Measurements from ENCODE around the gene POC1A. TPM values are rescaled to one million over a fixed set of nuclear protein-coding genes. Genes with fewer than 3 reads are reported as not detected.

POC1A gene
- total RNA-seq, 1 experiment from 2014 or later, result 25.7 TPM

DNA sequence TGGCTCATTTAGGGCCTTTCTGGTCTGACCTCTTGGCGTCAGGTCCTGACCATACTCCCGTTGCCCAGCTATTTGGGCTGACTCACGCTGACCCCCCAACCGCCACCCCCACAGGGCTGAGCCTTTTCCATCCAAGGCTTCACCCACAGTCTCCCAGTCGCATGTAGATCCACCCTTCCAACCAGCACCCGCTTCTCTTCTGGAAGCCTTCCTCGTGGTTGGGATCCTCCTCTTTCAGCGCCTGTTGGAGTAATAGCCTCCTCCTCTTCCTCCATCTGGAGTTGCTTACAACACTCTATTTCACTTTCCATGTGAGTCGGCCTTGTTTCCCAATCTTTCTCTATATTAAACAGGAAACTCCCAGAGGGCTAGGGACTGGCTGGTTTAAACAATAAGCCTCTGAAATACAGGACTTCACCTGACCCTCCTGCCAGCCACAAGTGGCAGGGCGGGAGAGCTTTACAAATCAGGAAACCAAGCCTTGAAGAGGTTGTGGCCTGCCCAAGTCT is 41.7 kb upstream of the POC1A start:
- Histone ChIP-seq H3K4me1 (ENCODE audit: control insufficient read depth, insufficient read depth, low read length) (peaks cover 14% of the 10 kb centered on the region), H3K27me3 (ENCODE audit: control insufficient read depth, insufficient read depth, low read length) (no peaks in the 10 kb centered on the region), H3K36me3 (ENCODE audit: control insufficient read depth, insufficient read depth, low read length) (peaks cover 3% of the 10 kb centered on the region), H3K4me3 (ENCODE audit: low read depth in 2 of 2, low read length in 2 of 2) (no peak overlapping the region), H3K27ac (ENCODE audit: low read length) (no peak overlapping the region), H3K9me3 (ENCODE audit: control insufficient read depth, insufficient read depth, low read depth, low read length) (no peaks in the 10 kb centered on the region)
- no peak for DNase-seq (ENCODE audit: low read depth, low spot score)
- in situ Hi-C loops (cut with HindIII; ENCODE audit: low pct_unique_long_range_greater_than_20kb, low sequenced_read_pairs) (no loop called here), intact Hi-C loops (cut with micrococcal nuclease; ENCODE audit: unreplicated experiment) (no loop called here)
- BruUV-seq (replicated peaks), result no TSS peak
- ChIA-PET POLR2A (no interaction called here), CTCF (no interaction called here)
- TF ChIP-seq SIN3A (IDR thresholded peaks at IDR 0.05; ENCODE audit: borderline replicate concordance, insufficient read depth, low read depth, low read length) (no peak), POLR2AphosphoS5 (IDR thresholded peaks at IDR 0.05; ENCODE audit: low read depth, low read length) (no peak), REST (IDR thresholded peaks at IDR 0.05; ENCODE audit: insufficient read depth in 1 of 2, low read depth in 2 of 2, low read length in 1 of 2) (no peak), TCF7L2 (IDR thresholded peaks at IDR 0.05; ENCODE audit: low read depth, low read length) (no peak)
- TF ChIP-seq, protein P1, sequence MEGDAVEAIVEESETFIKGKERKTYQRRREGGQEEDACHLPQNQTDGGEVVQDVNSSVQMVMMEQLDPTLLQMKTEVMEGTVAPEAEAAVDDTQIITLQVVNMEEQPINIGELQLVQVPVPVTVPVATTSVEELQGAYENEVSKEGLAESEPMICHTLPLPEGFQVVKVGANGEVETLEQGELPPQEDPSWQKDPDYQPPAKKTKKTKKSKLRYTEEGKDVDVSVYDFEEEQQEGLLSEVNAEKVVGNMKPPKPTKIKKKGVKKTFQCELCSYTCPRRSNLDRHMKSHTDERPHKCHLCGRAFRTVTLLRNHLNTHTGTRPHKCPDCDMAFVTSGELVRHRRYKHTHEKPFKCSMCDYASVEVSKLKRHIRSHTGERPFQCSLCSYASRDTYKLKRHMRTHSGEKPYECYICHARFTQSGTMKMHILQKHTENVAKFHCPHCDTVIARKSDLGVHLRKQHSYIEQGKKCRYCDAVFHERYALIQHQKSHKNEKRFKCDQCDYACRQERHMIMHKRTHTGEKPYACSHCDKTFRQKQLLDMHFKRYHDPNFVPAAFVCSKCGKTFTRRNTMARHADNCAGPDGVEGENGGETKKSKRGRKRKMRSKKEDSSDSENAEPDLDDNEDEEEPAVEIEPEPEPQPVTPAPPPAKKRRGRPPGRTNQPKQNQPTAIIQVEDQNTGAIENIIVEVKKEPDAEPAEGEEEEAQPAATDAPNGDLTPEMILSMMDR (IDR thresholded peaks at IDR 0.05), result no peak
- ATAC-seq, result no peak

DNA sequence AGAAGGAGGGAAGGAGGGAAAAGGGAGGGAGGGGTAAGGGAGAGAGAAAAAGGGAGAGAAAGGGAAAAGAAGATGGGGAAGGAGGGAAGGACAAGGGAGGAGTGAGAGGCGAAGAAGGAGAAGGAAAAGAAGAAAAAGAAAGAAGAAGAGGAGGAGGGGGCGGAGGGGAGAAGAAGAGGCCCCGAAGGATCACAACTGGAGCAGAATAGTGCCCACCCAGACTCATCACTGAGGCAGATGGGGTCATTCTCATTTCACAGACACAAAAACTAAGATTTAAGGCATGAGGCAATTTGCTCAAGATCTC is 41.0 kb upstream of the POC1A start:
- no peaks in the 10 kb centered on the region; the same call in 1 of the 2 replicates for H3K36me3 ChIP-seq (ENCODE audit: control insufficient read depth, insufficient read depth, low read length)
- no peaks in the 10 kb centered on the region for H3K27me3 ChIP-seq (ENCODE audit: control insufficient read depth, insufficient read depth, low read length)
- peaks cover 14% of the 10 kb centered on the region for H3K4me1 ChIP-seq (ENCODE audit: control insufficient read depth, insufficient read depth, low read length)
- CTCF ChIA-PET, result no interaction called here
- no peaks in the 10 kb centered on the region for H3K9me3 ChIP-seq (ENCODE audit: control insufficient read depth, insufficient read depth, low read depth, low read length)
- no peak for DNase-seq (ENCODE audit: low read depth, low spot score)
- TF ChIP-seq, protein P1 (IDR thresholded peaks at IDR 0.05), result no peak
- TF ChIP-seq REST (IDR thresholded peaks at IDR 0.05; ENCODE audit: insufficient read depth in 1 of 2, low read depth in 2 of 2, low read length in 1 of 2), result no peak
- TF ChIP-seq SIN3A (IDR thresholded peaks at IDR 0.05; ENCODE audit: borderline replicate concordance, insufficient read depth, low read depth, low read length), result no peak
- no peak for TF ChIP-seq POLR2AphosphoS5 (IDR thresholded peaks at IDR 0.05; ENCODE audit: low read depth, low read length)
- TF ChIP-seq TCF7L2 (IDR thresholded peaks at IDR 0.05; ENCODE audit: low read depth, low read length), result no peak
- ATAC-seq, result no peak
- intact Hi-C loops (cut with micrococcal nuclease; ENCODE audit: unreplicated experiment), result no loop called here
- H3K27ac ChIP-seq (ENCODE audit: low read length), result no peak overlapping the region
- in situ Hi-C loops (cut with HindIII; ENCODE audit: low pct_unique_long_range_greater_than_20kb, low sequenced_read_pairs), result no loop called here
- no peak overlapping the region for H3K4me3 ChIP-seq (ENCODE audit: low read depth in 2 of 2, low read length in 2 of 2)
- POLR2A ChIA-PET, result no interaction called here
- no TSS peak for BruUV-seq (replicated peaks)

Data from Panc1 (cell line).